GM12878 (cell line): ENCODE results near the gene DYNLL2. TPM values are rescaled to one million over a fixed set of nuclear protein-coding genes. Genes with fewer than 3 reads are reported as not detected.

Experiments
- ATAC-seq: fragments of 200-7000 bp; cut with Tn5 transposase; 3 replicates; pipeline ENCODE4 v1.9.1; 2020; ENCODE audit warnings: mild to moderate bottlenecking, moderate library complexity
- BruUV-seq: library from RNA; stranded (reverse); fragments of 400-500 nt; replicated peaks from 2 replicates; lab custom pipeline; 2021; lab: Mats Ljungman, UMichigan
- CTCF ChIA-PET: fragments of 300-600 bp; sonication (Branson Sonifier 250); formaldehyde crosslinking; extraction: SDS; loops from one replicate; lab custom pipeline; 2021; ENCODE audit warnings: inconsistent platforms; lab: Yijun Ruan, JAX
- POLR2A ChIA-PET: fragments of 350-600 bp; formaldehyde crosslinking; extraction: SDS; loops from one replicate; lab custom pipeline; 2021; ENCODE audit warnings: inconsistent platforms; lab: Charles Lee
- RAD21 ChIA-PET: fragments of 300-600 bp; sonication (Branson Sonifier 250); formaldehyde crosslinking; loops from one replicate; lab custom pipeline; 2023; ENCODE audit warnings: antibody characterized with exemption; ENCODE audit not compliant: unreplicated experiment; lab: Charles Lee
- SMC1A ChIA-PET: fragments of 300-600 bp; sonication (Branson Sonifier 250); formaldehyde crosslinking; loops from one replicate; lab custom pipeline; 2023; ENCODE audit not compliant: unreplicated experiment, uncharacterized antibody; lab: Charles Lee
- DNase-seq: peaks from one replicate; pipeline ENCODE4 v3.0.0-alpha.2; 2011; ENCODE audit warnings: low read depth, low spot score
- FAIRE-seq: peaks from 3 replicates; lab custom pipeline; 2011; peaks lifted over from hg19 to GRCh38; lab: Jason Lieb, UNC
- H2AFZ ChIP-seq: 2 replicates; pipeline ENCODE4 v1.6.0; 2011; ENCODE audit warnings: low read depth, low read length, control low read depth; ENCODE audit not compliant: control insufficient read depth
- H3K27ac ChIP-seq: 2 replicates; pipeline ENCODE4 v1.5.1; 2011; ENCODE audit warnings: control low read depth; ENCODE audit not compliant: control insufficient read depth, insufficient read depth
- H3K27me3 ChIP-seq, 2 experiments: replicated peaks in 1 of 2; 2 replicates each; pipeline versions ENCODE4 v1.6.0 to v1.6.1; 2011; ENCODE audit warnings: low read length in 1 of 2; ENCODE audit not compliant: control insufficient read depth in 2 of 2, insufficient read depth in 2 of 2
- H3K36me3 ChIP-seq, 2 experiments: 2 replicates each; pipeline ENCODE4 v1.5.1; 2011; ENCODE audit warnings: low read length in 1 of 2; ENCODE audit not compliant: control insufficient read depth in 2 of 2, insufficient read depth in 2 of 2
- H3K4me1 ChIP-seq: 2 replicates; pipeline ENCODE4 v1.6.1; 2011; ENCODE audit warnings: mild to moderate bottlenecking, low read length, moderate library complexity, mixed read lengths; ENCODE audit not compliant: control insufficient read depth, insufficient read depth
- H3K4me2 ChIP-seq: 2 replicates; pipeline ENCODE4 v1.6.0; 2011; ENCODE audit warnings: control low read depth; ENCODE audit not compliant: control insufficient read depth, insufficient read depth
- H3K4me3 ChIP-seq: fragments of 200-600 bp; sonication (generic); 2 replicates; pipeline ENCODE4 v1.5.1; 2016
- H3K79me2 ChIP-seq: 2 replicates; pipeline ENCODE4 v1.6.0; 2011; ENCODE audit warnings: low read length; ENCODE audit not compliant: control insufficient read depth, insufficient read depth
- H3K9ac ChIP-seq: 2 replicates; pipeline ENCODE4 v1.8.0; 2011; ENCODE audit warnings: low read length, control low read depth, mixed read lengths; ENCODE audit not compliant: control insufficient read depth, insufficient read depth
- H3K9me3 ChIP-seq: replicated peaks from 3 replicates; pipeline ENCODE4 v1.5.1; 2011; ENCODE audit warnings: mild to moderate bottlenecking, low read length; ENCODE audit not compliant: control insufficient read depth, insufficient read depth
- H4K20me1 ChIP-seq: 2 replicates; pipeline ENCODE4 v1.6.0; 2011; ENCODE audit not compliant: control insufficient read depth, insufficient read depth
- CBX3 ChIP-seq: fragments of 200-600 bp; sonication (generic); IDR thresholded peaks from 2 replicates; pipeline ENCODE4 v1.6.1; 2016; ENCODE audit warnings: low read depth, borderline replicate concordance
- CEBPB ChIP-seq, 2 experiments: fragments of 150-350 bp in 1 of 2; IDR thresholded peaks; 2 replicates each; pipeline ENCODE4 v1.6.1; 2012 to 2014; ENCODE audit warnings: low read depth in 2 of 2, low read length in 2 of 2, borderline replicate concordance in 1 of 2, inconsistent platforms in 1 of 2
- IKZF1 ChIP-seq: fragments of 450-650 bp; conservative IDR thresholded peaks from 2 replicates; pipeline ENCODE4 v1.6.1; 2017; ENCODE audit warnings: antibody characterized with exemption, mild to moderate bottlenecking
- KDM1A ChIP-seq: fragments of 200-600 bp; sonication (generic); IDR thresholded peaks from 2 replicates; pipeline ENCODE4 v1.6.1; 2016; ENCODE audit warnings: borderline replicate concordance
- KLF5 ChIP-seq: fragments of 450-650 bp; IDR thresholded peaks from 2 replicates; pipeline ENCODE4 v1.6.1; 2014; ENCODE audit warnings: mild to moderate bottlenecking; ENCODE audit not compliant: partially characterized antibody
- MEF2B ChIP-seq: fragments of 450-650 bp; IDR thresholded peaks from 2 replicates; pipeline ENCODE4 v1.6.1; 2018; ENCODE audit warnings: mild to moderate bottlenecking, moderate library complexity; ENCODE audit not compliant: partially characterized antibody, poor library complexity, severe bottlenecking
- MXI1 ChIP-seq: fragments of 150-350 bp; IDR thresholded peaks from 2 replicates; pipeline ENCODE4 v1.6.1; 2011; ENCODE audit warnings: low read depth, mild to moderate bottlenecking, inconsistent platforms, low read length, improper control_type of control experiment
- MYB ChIP-seq: fragments of 150-350 bp; IDR thresholded peaks from 2 replicates; pipeline ENCODE4 v1.6.1; 2014; ENCODE audit warnings: mild to moderate bottlenecking, low read depth, low read length, borderline replicate concordance
- NFIC ChIP-seq: IDR thresholded peaks from 2 replicates; pipeline ENCODE4 v1.6.1; 2012; ENCODE audit warnings: low read depth, mild to moderate bottlenecking, inconsistent platforms, low read length, moderate library complexity
- TAF1 ChIP-seq: IDR thresholded peaks from 2 replicates; pipeline ENCODE4 v1.6.1; 2011; ENCODE audit warnings: mild to moderate bottlenecking, low read depth, low read length, borderline replicate concordance
- WGBS: methylation state at CpG from one replicate; pipeline ENCODE4 v1.1.6; 2016; ENCODE audit warnings: low lambda C conversion rate; ENCODE audit not compliant: insufficient replicate concordance, insufficient coverage; ENCODE audit errors: missing lambda C conversion rate; 5-methylcytosine and 5-hydroxymethylcytosine counted together
- in situ Hi-C: fragments of 300-500 bp; cut with MboI; formaldehyde crosslinking; loops from 9 replicates; pipeline ENCODE4 v1.14.3; 2018; ENCODE audit warnings: mixed read lengths
- intact Hi-C: fragments of 100-400 bp; cut with micrococcal nuclease; formaldehyde crosslinking; loops from one replicate; pipeline ENCODE4 v1.14.2; 2022; ENCODE audit not compliant: unreplicated experiment
- polyA plus RNA-seq, 11 experiments: library from polyadenylated mRNA; depleted of rRNA in 4 of 11; unstranded in 6 of 11; stranded (reverse) in 5 of 11; fragments of >200 nt; fragmentation: Nextera tagmentation in 4 of 11; fragmentation: Illumina TruSeq in 1 of 11; extraction: Ambion mirVana in 4 of 11; extraction: Trizol in 1 of 11; gene quantifications; 1 replicate in 1 of 11; 2 replicates in 10 of 11; pipeline versions ENCODE4 v1.2.1 to v1.2.3, GENCODE V29; 2011 to 2016; ENCODE audit warnings: inconsistent platforms in 2 of 11, missing spikeins in 2 of 11, low read depth in 1 of 11
- total RNA-seq, 4 experiments: library from RNA; depleted of rRNA in 3 of 4; stranded (reverse); fragments of >200 nt in 3 of 4; fragmentation: Illumina TruSeq in 1 of 4; extraction: Trizol in 1 of 4; gene quantifications; 2 replicates each; pipeline versions ENCODE4 v1.2.1 to v1.2.3, GENCODE V29; 2013 to 2021
- TF ChIP-seq, protein P1 (sequence below): IDR thresholded peaks from 2 replicates; pipeline ENCODE4 v1.6.1; 2012; ENCODE audit warnings: low read depth, low read length, improper control_type of control experiment
- TF ChIP-seq, protein P2 (sequence below): IDR thresholded peaks from 2 replicates; pipeline ENCODE4 v1.6.1; 2012; ENCODE audit warnings: low read depth, low read length, improper control_type of control experiment
- TF ChIP-seq, protein P3 (sequence below): fragments of 450-650 bp; conservative IDR thresholded peaks from 2 replicates; pipeline ENCODE4 v1.6.1; 2017; ENCODE audit warnings: mild to moderate bottlenecking, moderate library complexity

Gene DYNLL2
- total and polyA plus RNA-seq, 10 of the 15 experiments (the other 5 are each of a cell fraction or from before 2014, with no cell fraction given): 0.62 to 19.2 (median 9.1) TPM

DNA sequence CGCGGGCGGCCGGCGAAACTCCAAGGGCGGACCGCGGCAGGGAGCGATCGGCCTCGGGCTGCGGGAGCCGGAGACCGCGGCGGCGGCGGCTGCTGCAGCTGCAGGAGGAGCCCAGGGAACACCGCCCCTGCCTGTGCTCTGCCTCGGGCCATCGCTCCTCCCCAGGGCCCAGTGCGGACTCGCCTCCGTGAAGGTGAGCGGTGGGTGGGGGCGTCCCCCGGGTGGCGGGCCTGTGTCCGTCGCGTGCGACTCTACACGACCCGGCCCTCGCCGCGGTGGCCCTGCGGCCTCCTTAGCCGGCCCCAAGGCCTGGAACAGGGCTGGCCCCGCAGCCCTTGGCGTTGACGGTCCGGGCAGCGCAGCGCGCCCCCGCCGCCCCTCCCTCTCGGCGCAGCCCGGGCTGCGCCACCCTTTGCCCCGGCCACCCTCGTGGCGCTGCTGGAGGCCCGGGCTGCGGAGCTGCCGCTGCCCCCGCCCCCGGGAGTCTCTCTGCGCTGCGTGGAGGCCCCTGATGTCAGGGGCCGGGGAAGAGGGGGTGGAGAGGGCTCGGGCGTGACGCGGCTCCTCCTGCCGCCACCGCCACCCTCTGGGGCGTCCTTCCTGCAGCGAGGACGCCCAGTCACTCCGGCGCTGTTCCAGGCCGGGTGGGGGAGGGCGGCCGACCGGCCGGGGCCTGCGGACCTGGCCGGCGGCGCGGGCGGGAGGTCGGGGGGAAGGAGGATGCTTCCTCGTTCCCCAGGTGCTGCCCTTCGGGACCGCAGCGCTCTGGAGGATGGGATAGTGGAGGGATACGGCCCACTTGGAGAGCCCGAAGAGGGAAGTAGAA lies 485 bp downstream of the DYNLL2 start:
- H3K27ac ChIP-seq: peak overlapping the region; percentile 76
- H3K4me1 ChIP-seq: peaks cover 15% of the 10 kb centered on the region
- H2AFZ ChIP-seq: peak overlapping the region; percentile 67
- DNase-seq (no peak), FAIRE-seq (no peak), ATAC-seq (peak; percentile 77)
- no peaks in the 10 kb centered on the region for H3K9me3 ChIP-seq
- peaks cover 40% of the 10 kb centered on the region for H3K79me2 ChIP-seq
- ChIA-PET POLR2A (interaction anchor here (1.5 to 2.4 kb wide), 2 partner anchors 77 to 83 kb away, joined by 3 to 21 read pairs; partner anchors contain the start of gene SRSF1), CTCF (interaction anchor here (2.7 kb wide), 1 partner anchor 83 kb away, joined by 15 read pairs; no protein-coding TSS in a partner anchor), SMC1A (interaction anchor here (1.2 to 1.7 kb wide), 2 partner anchors 77 to 85 kb away, joined by 3 to 5 read pairs; partner anchors contain the start of gene SRSF1), RAD21 (interaction anchor here (0.8 to 2.3 kb wide), 6 partner anchors 76 to 229 kb away, joined by 3 to 8 read pairs (median 3); partner anchors contain the start of gene SRSF1)
- H3K9ac ChIP-seq: peak overlapping the region; percentile 85
- peaks cover 2 to 25% of the 10 kb centered on the region in 2 experiments; a peak in 2 of 4 replicates for H3K36me3 ChIP-seq
- peak overlapping the region; percentile 78 for H3K4me3 ChIP-seq
- in situ Hi-C loops: no loop called here
- intact Hi-C loops: loop anchor here (2.0 to 10.0 kb wide), 2 partner anchors 77 to 229 kb away; partner anchors contain the start of genes MRPS23 and SRSF1
- peak overlapping the region; percentile 96 for H3K4me2 ChIP-seq
- H4K20me1 ChIP-seq: peaks cover 15% of the 10 kb centered on the region
- no TSS peak for BruUV-seq
- WGBS: under 1% methylated on average over 66 of the region's 92 CpGs
- H3K27me3 ChIP-seq: peaks cover 0 to 9% of the 10 kb centered on the region in 2 experiments; a peak in 1 of 4 replicates
- TF ChIP-seq KDM1A: no peak
- TF ChIP-seq MEF2B: no peak
- no peak for TF ChIP-seq TAF1
- TF ChIP-seq IKZF1: peak; percentile 50
- no peak for TF ChIP-seq CEBPB (IDR thresholded peaks at IDR 0.05; ENCODE audit: borderline replicate concordance in 1 of 2, low read depth in 2 of 2, low read length in 2 of 2)
- TF ChIP-seq KLF5: no peak
- TF ChIP-seq MYB: no peak
- TF ChIP-seq MXI1: peak; percentile 35; the same call in 1 of the 2 replicates
- TF ChIP-seq NFIC: no peak
- no peak for TF ChIP-seq CBX3
- TF ChIP-seq, protein P1, sequence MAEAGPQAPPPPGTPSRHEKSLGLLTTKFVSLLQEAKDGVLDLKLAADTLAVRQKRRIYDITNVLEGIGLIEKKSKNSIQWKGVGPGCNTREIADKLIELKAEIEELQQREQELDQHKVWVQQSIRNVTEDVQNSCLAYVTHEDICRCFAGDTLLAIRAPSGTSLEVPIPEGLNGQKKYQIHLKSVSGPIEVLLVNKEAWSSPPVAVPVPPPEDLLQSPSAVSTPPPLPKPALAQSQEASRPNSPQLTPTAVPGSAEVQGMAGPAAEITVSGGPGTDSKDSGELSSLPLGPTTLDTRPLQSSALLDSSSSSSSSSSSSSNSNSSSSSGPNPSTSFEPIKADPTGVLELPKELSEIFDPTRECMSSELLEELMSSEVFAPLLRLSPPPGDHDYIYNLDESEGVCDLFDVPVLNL: no peak
- TF ChIP-seq, protein P2, sequence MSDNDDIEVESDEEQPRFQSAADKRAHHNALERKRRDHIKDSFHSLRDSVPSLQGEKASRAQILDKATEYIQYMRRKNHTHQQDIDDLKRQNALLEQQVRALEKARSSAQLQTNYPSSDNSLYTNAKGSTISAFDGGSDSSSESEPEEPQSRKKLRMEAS: no peak
- TF ChIP-seq, protein P3, sequence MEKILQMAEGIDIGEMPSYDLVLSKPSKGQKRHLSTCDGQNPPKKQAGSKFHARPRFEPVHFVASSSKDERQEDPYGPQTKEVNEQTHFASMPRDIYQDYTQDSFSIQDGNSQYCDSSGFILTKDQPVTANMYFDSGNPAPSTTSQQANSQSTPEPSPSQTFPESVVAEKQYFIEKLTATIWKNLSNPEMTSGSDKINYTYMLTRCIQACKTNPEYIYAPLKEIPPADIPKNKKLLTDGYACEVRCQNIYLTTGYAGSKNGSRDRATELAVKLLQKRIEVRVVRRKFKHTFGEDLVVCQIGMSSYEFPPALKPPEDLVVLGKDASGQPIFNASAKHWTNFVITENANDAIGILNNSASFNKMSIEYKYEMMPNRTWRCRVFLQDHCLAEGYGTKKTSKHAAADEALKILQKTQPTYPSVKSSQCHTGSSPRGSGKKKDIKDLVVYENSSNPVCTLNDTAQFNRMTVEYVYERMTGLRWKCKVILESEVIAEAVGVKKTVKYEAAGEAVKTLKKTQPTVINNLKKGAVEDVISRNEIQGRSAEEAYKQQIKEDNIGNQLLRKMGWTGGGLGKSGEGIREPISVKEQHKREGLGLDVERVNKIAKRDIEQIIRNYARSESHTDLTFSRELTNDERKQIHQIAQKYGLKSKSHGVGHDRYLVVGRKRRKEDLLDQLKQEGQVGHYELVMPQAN: no peak; the same call in none of the 2 replicates
